Myocyte (in vitro differentiated cells): Measurements from ENCODE around the gene RFT1. TPM values are rescaled to one million over a fixed set of nuclear protein-coding genes. Genes with fewer than 3 reads are reported as not detected.
"Not testable (repeated sequence)": the region's sequence is repeated elsewhere in the genome, so short reads cannot be mapped to it uniquely, and the experiment has no call there.

Source experiments
- DNase-seq: peaks from one replicate; pipeline ENCODE4 v3.0.0-alpha.2; 2012; ENCODE audit warnings: low read depth
- total RNA-seq: library from RNA; depleted of rRNA; stranded (reverse); fragments of >200 nt; gene quantifications from 2 replicates; pipeline ENCODE4 v1.2.3, GENCODE V29; 2014

The RFT1 gene
- total RNA-seq, 1 donor from 2014 or later: 6.7 TPM

DNA sequence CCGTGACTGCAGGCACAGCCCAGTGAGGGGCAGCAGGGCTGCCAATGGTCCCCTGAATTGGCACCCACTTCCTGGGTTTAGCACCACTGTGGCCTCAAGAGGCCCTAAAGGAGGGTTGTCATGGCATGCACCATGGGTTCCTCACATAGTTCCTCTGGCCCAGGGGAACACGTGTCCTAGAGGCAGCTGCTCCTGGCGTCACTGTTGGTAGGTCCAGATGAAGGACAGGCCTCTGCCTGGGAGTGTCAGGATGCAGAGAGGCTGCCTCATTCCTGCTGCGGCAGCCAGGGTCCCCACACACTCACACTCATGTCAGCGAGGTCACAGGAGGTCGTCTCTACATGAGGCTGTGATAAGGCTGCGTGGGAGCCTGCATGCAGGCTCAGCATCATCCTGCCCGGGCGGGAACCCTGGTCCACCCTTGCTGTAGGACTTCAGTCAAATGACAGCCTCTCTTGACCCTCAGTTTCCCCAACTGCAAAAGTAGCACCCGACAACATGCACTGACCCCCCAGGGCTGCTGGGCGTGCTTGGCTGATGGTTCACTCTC is 58.3 kb downstream of the RFT1 start:
- DNase-seq: no peak

DNA sequence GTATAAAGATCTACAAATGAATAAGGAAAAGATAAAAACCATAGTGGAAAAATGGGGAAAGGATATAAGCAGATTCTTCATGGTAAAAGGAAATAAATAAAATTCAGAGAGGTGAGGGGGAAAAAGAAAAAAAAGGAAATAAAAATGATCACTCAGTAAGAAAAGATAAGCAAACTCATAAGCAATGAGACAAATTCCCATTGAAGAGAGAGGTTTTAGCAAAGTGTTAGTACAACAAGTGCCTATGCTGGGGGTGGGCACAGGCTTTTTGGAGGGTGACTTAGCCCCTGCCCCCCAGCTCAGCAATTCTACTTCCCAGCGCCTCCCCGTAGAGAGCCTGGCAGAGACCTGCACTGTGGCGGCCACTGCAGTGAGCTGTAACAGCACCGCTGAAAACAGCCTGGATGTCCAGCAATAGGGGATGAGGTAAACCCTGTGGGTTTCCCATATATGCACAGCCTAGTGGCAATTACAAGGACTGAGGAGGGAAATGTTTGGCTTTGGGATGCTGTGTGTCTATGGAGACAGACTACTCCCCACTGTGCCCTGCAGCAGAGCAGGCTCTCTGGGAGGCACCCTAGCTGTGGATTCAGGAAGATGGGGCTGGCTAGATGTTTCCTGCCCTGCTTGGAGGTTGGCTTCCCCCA is 60.7 kb downstream of the RFT1 start:
- DNase-seq: no peak

DNA sequence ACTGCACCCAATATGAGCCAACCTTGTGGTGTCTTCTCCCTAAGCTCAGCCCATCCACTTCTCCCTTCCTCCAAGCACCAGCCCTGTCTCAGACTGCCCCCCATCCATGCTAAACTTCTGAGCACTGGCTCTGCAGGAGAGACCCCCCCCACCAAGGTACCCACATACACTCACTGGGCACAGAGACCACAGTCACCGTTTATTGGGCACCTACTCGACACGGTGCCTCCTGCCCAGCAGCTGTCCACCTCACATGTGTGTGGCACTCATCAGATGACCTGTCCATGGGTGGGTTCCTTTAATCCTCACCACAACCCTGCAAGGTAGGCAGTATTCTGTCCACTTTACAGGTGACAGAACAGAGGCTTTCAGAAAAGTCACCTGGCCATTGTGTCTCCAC is 62.1 kb downstream of the RFT1 start:
- DNase-seq: no peak

DNA sequence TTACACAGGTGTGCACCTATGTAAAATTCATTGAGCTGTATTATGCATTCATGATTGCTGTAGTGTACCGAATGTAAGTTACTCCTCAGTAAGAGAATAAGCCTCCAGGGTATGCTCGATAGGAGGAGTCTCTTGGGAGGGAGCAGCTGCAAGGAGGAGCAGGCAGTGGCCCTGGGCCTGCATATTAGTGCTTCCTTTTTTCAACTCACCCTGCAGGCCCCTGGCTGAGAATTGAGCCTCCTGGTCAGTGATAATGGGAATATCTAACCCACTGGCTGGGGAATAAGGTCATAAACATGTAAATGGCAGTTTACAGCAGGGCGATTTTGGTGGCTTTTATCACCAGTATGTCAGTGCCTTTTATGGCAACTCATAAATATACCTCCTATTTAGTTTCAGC is 62.7 kb downstream of the RFT1 start:
- peak; percentile 23 for DNase-seq

DNA sequence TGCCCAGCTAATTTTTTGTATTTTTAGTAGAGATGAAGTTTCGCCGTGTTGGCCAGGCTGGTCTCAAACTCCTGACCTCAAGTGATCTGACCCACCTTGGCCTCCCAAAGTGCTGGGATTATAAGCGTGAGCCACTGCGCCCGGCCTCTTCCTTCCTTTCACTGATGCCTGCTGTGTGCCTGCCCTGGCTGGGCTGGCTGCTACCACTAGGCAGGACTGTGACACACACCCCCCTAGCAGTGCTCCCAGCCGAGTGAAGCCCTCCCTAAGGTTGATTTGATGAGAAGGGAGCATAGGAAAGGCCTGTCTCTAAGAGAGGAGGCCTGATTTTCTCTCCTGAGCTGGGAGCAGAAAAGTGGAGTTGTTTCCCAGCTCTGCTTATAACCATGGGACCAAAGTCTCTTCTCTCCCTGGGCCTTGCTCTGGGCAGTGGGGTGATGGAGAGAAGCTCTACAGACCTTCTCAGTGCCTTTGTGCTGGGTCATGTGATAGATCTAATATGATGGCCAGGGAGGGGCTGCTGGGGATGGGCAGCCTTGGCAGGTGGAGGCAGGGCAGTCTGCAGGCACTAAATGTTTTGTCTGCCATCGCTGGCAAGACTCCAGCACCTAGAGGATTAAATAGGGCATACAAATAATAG is 64.3 kb downstream of the RFT1 start:
- DNase-seq: no peak

DNA sequence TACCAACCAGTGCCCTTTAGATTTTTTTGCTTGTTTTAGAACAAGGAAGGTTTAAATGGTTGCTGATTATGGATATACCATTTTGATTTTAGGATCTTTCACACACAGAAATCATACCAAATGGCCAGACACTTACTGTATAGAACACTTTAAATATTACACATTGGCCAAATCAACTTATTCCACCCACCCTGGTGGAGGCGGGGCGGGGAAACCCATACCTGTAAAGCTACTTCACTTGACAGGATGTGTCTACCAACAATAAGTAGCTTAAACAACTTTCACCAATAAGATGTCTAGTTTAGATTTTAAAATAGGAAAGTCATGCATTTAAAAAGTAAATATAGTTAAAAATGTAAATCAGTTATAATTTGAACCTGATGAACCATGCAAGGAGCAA is 67.3 kb downstream of the RFT1 start:
- no peak for DNase-seq

DNA sequence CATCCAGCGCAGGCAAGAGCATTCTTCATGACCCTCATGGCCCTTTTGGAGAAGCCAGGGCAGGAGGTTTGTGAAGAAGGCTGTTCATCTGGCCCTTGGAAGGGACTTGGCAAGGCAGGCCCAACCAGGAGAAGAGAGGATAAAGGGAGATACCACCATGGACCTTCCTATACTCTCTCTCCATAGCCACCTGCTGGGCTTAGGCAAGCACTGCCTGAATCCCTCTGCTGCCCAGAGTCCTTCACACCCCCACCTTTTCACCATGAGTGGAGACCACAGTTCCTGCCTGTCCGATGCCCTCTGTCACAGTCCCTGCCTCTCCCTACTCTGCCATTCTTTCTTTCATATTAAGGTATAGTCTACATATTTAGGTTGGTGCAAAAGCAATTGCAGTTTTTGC is 73.8 kb downstream of the RFT1 start:
- DNase-seq: peak; percentile 23

DNA sequence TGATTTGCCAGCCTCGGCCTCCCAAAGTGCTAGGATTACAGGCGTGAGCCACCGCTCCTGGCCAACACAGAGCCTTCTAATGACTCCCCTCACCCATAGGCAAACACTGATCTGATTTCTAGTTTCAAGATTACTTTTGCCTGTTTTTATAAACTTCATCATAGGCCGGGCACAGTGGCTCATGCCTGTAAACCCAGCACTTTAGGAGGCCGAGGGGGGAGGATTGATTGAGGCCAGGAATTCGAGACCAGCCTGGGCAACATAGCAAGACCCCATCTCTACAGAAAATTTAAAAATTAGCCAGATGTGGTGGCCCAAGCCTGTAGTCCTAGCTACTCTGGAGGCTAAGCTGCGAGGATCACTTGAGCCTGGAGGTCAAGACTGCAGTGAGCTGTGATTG is 76.0 kb downstream of the RFT1 start:
- not testable (repeated sequence) for DNase-seq

DNA sequence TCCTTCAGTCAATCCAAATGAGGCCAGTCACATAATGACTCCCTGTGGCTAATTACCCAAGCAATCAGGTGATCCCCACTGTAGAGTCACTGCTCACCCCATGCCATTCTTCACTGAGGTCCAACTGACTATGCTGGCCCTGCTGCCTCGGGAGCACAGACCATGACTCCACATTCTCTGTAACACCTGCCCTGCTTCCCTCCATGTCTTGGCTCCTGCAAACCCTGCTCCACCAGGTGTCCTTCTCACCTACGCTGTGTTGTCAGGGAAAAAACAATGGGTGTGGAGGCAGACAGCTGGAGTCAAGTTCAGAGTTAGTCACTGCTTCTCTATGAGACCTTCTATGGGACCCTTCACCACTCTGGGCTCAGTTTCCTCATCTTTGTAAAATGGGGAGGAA is 78.3 kb downstream of the RFT1 start:
- no peak for DNase-seq

DNA sequence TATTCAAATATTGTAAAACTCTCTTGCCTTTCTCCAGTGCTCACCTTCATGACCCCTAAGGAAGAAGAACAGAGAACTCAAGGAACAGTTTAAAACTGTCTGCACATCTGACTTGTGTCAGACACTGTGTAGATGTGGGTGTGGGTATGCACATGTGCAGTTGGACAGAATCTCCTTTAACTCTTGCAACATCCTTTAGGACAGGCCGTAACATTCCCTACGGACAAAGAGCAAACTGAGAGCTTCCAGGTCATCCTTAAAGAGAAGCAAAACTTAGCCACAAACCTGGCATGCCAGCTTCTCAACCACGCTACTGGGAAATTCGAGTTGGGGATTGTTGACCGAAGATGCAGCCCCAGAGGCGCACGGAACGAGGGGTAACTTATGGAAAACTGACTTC is 80.2 kb downstream of the RFT1 start:
- no peak for DNase-seq

DNA sequence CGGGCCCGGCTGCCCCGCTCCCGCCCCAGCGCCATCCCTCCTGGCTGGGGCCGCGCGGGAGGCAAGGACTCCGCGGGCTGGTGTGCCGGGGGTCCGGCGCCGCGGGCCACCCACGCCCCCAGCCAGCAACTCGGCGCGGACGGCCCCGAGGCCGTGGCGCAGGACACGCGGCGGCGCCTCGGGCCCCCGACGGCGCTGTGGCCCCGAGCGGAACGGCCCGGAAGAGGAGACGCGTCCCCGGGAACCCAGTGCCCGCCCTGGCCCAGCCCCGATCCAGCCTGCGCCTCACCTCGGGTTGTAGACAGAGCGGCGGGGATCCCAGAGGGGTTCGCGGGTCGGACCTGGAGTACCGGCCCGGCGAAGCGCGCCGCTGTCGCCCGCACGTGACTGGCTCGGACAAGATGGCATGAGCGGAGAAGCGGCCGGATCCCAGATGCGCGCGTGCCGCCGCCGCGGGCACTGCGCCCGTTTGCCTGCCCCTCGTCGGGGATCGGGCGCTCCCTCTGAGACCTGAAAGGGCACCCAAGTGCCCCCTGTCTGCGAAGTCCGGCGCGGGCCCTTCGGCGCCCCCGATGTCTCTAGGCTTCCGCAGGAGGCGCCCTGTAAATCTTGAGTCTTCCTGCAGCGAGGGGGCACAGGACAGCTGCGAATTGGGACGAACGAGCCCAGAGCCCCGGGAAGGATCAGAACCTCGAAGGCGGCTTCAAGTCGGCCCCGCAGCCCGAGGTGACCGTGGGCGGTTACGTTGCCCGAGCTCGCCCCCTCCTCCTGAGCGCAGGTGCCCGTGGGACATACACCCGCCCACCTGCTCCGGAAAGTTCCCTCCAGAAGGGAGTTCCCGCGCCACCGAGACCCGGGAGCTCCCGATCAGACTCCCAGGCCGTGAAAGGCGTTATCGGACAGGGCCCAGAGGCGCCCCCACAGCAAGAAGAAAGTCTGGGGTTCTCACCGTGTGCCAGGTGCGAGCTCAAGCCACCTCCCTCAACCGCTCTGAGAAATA is 83.8 kb downstream of the RFT1 start:
- DNase-seq: peak; percentile 57

DNA sequence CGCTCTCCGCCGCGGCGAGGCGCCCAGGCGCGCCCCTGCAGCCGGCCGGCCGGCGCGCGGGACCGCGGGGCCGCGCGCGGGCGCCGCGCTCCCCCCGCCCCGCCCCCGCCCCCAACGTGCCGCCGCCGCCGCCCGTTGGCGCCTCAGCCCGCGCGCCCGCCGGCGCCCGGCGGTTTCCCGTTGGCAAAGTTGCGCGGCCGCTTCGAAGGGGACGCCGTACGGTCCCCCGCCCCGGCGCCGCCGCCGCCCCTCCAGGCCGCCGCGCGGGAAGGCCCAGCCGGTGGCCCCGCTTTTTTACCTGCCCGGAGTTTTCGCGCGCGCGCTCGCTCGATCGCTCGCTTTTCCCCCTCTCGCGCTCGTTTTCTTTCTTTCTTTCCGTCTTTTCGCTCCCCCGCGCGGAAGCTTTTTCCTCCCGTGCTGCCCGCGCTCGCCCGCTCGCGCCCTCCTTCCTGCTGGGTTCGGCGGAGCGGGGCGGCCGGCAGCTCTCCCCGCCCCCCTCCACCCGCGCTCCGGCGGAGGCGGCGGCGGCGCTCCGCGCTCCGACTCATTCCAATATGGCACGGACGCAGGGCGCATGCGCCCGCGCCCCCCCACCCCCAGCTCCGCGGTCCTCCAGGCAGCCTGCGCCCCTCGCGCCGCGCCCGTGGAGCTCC is 84.6 kb downstream of the RFT1 start, which contains the start of gene SFMBT1:
Gene SFMBT1 (minus strand): TSS at position 556 of the 653 bp plus-strand sequence. CDS start 76,945 bp downstream, outside the sequence.
- peak; percentile 70 for DNase-seq

DNA sequence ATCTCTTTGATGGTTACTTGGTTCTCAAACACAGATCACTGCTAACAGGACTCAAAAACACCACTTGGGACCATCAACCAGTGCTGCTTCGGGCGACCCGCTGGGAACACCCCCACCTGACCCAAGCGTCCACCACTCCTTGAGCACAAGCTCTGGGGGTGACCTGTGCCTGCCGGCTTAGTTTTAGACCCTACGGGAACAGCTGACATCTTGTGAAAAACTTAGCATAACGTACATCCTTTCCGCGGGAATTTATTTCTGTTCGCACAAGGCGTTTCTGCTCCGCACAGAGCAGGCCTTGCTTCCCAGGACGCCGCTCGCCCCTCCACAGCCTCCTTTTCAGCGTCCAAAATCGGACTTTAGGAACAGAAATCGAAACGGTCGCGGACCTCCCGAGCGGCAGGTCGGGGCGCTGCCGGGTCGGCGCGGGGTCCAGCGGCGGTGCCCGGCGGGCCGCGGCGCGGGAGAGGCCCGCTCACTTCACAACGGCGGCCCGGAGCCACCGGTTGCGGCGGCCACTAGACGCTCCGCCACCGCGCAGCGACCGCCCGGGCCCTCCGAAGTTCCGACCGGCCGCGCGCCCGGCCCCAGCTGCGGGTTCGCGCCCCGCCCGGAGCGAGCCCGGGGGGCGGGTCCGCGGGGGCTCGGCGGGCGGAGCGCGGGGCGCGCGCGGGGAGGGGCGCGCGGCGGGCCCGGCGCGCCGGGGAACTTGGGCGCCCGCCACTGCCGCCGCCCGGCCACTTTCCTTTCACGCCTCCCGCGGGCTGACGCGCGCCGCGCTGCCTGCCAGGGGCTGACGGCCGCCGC is 85.3 kb downstream of the RFT1 start:
- peak; percentile 64 for DNase-seq

DNA sequence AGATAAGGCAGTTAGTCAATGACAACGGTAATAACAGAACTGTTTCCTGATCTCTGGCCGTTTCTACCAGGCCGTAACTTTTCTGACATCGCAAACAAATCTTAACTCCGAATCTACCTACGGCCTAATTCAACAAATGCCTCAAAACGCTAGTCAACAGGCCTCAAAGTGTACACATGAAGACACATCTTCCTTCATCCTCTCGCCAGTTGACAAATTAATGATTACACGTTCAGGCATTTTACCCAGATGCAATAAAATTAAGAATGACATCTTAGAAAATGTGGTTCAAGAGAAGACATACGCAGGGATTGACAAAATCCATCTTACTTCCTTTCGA is 85.9 kb downstream of the RFT1 start:
- DNase-seq: no peak

DNA sequence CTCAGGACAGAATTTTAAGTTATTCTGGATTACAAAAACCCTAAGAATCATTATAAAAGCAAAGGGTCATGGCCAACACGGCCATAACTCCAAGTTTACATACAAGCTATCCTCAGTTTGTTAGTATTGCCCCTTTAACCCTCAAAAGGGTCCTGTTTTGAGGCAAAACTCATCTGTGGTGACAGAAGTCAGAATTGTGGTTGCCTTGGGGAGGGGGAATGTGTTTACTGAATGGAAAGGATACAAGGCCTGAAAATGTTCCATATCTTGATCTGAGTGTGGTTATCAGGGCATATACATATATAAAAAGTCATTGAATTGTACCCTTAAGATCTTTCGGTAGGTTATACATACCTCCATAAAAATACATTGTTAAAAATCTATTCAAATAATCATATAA is 86.5 kb downstream of the RFT1 start:
- DNase-seq: no peak

DNA sequence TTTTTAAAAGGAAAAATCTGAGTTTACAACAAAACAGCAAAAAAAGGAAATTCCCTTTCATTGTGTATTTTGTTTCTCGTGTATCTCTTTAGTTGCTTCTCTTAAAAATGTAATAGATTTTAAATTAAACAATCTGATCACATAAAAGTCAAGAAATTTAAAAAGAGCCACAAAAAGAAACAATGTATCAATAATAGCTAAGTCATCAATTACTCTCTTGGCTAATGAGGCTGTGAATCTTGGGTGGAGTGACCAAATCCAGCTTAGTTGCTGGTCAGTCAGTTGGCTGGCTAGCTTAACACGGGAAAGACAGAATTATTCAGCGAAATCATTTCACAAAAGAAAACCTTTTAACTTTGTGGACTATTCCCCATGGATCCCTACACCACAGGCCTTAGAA is 87.6 kb downstream of the RFT1 start:
- no peak for DNase-seq

DNA sequence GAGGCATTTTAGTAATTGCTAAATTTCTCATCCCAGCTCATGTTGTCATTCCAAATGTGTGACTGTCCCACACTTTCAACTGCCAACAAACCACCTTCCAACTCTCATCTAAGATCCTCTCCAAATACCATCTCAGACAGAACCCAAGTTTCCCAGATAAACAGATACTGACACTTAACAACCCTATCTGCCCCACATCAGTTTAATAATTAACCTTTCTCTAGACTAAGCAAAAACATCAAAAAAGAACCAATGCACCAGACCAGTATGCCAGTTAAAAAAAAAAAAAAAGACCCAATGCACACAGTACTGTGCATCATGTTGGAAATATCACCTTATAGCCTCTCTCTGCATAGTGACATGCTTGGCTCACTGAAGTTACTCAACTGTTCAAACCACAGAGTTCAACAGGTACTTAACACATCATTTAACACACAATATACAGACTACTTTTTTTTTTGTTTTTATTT is 89.8 kb downstream of the RFT1 start:
- no peak for DNase-seq

DNA sequence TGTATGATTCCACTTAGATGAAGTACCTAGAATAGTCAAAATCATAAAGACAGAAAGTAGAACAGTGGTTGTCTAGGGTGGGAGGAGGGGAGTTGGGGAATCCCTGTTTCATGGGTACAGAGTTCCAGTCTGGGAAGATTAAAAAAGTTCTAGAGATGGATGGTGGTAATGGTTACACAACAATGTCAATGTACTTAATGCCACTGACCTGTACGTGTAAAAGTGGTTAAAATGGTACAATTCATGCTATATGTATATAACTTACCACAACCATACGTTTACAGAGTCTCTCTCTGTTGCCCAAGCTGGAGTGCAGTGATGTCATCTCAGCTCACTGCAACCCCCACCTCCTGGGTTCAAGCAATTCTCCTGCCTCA is 90.9 kb downstream of the RFT1 start:
- no peak for DNase-seq

DNA sequence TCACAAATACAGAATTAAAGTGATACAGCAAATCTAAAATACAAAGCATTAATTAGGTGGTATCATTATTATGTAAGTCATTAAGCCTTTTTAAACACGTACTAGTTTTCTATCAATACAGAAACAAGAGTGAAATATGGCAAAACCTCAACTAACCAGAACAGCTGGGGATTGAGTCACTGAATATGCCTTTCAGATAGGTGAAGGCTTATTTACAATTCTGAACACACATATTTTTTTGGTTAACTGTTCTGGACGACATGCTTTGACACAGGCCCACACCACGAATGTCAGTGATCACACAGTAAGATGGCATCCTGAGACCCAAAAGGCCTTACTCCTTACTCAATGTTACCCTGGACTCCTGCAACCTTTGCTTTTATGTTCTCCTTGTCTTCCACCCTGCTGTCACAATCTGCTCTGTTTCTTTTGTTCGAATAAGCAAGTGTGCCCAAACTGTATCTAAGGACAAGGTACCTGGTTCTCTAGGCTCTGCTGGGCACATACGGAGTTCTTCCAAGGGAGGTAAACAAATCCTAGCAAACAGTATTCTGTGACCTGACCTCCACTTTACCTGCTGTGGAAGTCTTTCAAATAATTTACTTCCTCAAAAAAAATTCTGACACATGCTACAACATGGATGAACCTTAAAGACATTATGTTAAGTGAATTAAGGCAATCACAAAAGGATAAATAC is 91.4 kb downstream of the RFT1 start:
- no peak for DNase-seq
